H9 (cell line): ENCODE results near the gene BACH2. TPM values are rescaled to one million over a fixed set of nuclear protein-coding genes. Genes with fewer than 3 reads are reported as not detected.

Experiments used
- DNase-seq: peaks from one replicate; pipeline ENCODE4 v3.0.0-alpha.2; 2017
- H2AFZ ChIP-seq: one replicate; pipeline ENCODE4 v1.6.1; 2013; ENCODE audit warnings: mild to moderate bottlenecking, low read length, control low read depth, moderate library complexity
- H2AK5ac ChIP-seq: 2 replicates; pipeline ENCODE4 v1.6.1; 2013; ENCODE audit warnings: low read length, control low read depth, mixed read lengths; ENCODE audit not compliant: insufficient read length
- H2BK120ac ChIP-seq: one replicate; pipeline ENCODE4 v1.6.1; 2013; ENCODE audit warnings: low read depth, mild to moderate bottlenecking, low read length, control low read depth, inconsistent platforms; ENCODE audit not compliant: poor library complexity, severe bottlenecking
- H2BK12ac ChIP-seq: 2 replicates; pipeline ENCODE4 v1.6.1; 2013; ENCODE audit warnings: low read length, control low read depth, mixed read lengths, low read depth; ENCODE audit not compliant: insufficient read length
- H2BK15ac ChIP-seq: 2 replicates; pipeline ENCODE4 v1.6.1; 2013; ENCODE audit warnings: low read depth, low read length, control low read depth
- H2BK20ac ChIP-seq: one replicate; pipeline ENCODE4 v1.6.1; 2013; ENCODE audit warnings: low read depth, mild to moderate bottlenecking, low read length, control low read depth, inconsistent platforms; ENCODE audit not compliant: poor library complexity, severe bottlenecking
- H2BK5ac ChIP-seq: 2 replicates; pipeline ENCODE4 v1.6.1; 2013; ENCODE audit warnings: low read length, control low read depth, mixed read lengths; ENCODE audit not compliant: insufficient read length
- H3K14ac ChIP-seq: 2 replicates; pipeline ENCODE4 v1.6.1; 2013; ENCODE audit warnings: low read length, control low read depth; ENCODE audit not compliant: insufficient read depth
- H3K18ac ChIP-seq: 2 replicates; pipeline ENCODE4 v1.6.1; 2013; ENCODE audit warnings: low read depth, mild to moderate bottlenecking, mixed read lengths, low read length, control low read depth; ENCODE audit not compliant: insufficient read length
- H3K23ac ChIP-seq: 2 replicates; pipeline ENCODE4 v1.6.1; 2013; ENCODE audit warnings: low read length, control low read depth, mixed read lengths, low read depth; ENCODE audit not compliant: insufficient read length
- H3K23me2 ChIP-seq: 2 replicates; pipeline ENCODE4 v1.6.1; 2013; ENCODE audit warnings: low read depth, mild to moderate bottlenecking, mixed read lengths, low read length, control low read depth; ENCODE audit not compliant: insufficient read length, poor library complexity, severe bottlenecking
- H3K27ac ChIP-seq: 2 replicates; pipeline ENCODE4 v1.5.1; 2013; ENCODE audit warnings: low read length, control low read depth, mixed read lengths, low read depth; ENCODE audit not compliant: insufficient read length
- H3K27me3 ChIP-seq: 2 replicates; pipeline ENCODE4 v1.6.1; 2013; ENCODE audit warnings: low read length, control low read depth, inconsistent platforms; ENCODE audit not compliant: insufficient read depth
- H3K4ac ChIP-seq: 2 replicates; pipeline ENCODE4 v1.6.1; 2013; ENCODE audit warnings: low read depth, mild to moderate bottlenecking, control low read depth, inconsistent platforms, low read length, moderate library complexity
- H3K4me1 ChIP-seq: 2 replicates; pipeline ENCODE4 v1.6.1; 2013; ENCODE audit warnings: low read length, control low read depth, inconsistent platforms; ENCODE audit not compliant: insufficient read depth
- H3K4me2 ChIP-seq: 2 replicates; pipeline ENCODE4 v1.6.1; 2013; ENCODE audit warnings: low read length, control low read depth, mixed read lengths; ENCODE audit not compliant: insufficient read length, insufficient read depth
- H3K56ac ChIP-seq: 2 replicates; pipeline ENCODE4 v1.6.1; 2013; ENCODE audit warnings: low read depth, mild to moderate bottlenecking, mixed read lengths, low read length, control low read depth; ENCODE audit not compliant: insufficient read length
- H3K79me1 ChIP-seq: 2 replicates; pipeline ENCODE4 v1.6.1; 2013; ENCODE audit warnings: low read depth, mild to moderate bottlenecking, moderate library complexity, low read length, control low read depth, inconsistent platforms; ENCODE audit not compliant: insufficient read depth, poor library complexity, severe bottlenecking
- H3K79me2 ChIP-seq: 2 replicates; pipeline ENCODE4 v1.6.1; 2013; ENCODE audit warnings: low read length, control low read depth, inconsistent platforms; ENCODE audit not compliant: insufficient read depth
- H3K9ac ChIP-seq: 2 replicates; pipeline ENCODE4 v1.6.1; 2013; ENCODE audit warnings: low read length, control low read depth, mixed read lengths; ENCODE audit not compliant: insufficient read length; ENCODE audit errors: extremely low read depth
- H3K9me3 ChIP-seq: one replicate; pipeline ENCODE4 v1.6.1; 2013; ENCODE audit warnings: low read depth, low read length, inconsistent platforms; ENCODE audit not compliant: control insufficient read depth
- H3T11ph ChIP-seq: one replicate; pipeline ENCODE4 v1.6.1; 2013; ENCODE audit warnings: mild to moderate bottlenecking, low read length, control low read depth, inconsistent platforms
- H4K20me1 ChIP-seq: one replicate; pipeline ENCODE4 v1.6.1; 2013; ENCODE audit not compliant: control insufficient read depth, insufficient read length, insufficient read depth
- H4K5ac ChIP-seq: 2 replicates; pipeline ENCODE4 v1.6.1; 2013; ENCODE audit warnings: low read depth, mild to moderate bottlenecking, mixed read lengths, low read length, control low read depth; ENCODE audit not compliant: insufficient read length
- H4K8ac ChIP-seq: replicated peaks from 2 replicates; pipeline ENCODE4 v1.6.1; 2013; ENCODE audit warnings: low read length, control low read depth, mixed read lengths, low read depth; ENCODE audit not compliant: insufficient read length
- H4K91ac ChIP-seq: 2 replicates; pipeline ENCODE4 v1.6.1; 2013; ENCODE audit warnings: low read depth, mild to moderate bottlenecking, moderate library complexity, mixed read lengths, low read length, control low read depth; ENCODE audit not compliant: insufficient read length
- H3K27ac Mint-ChIP-seq, 3 experiments: 2 replicates in 2 of 3; 3 replicates in 1 of 3; pipeline ENCODE4 v1.8.0; 2020 to 2021; ENCODE audit warnings: mixed read lengths in 3 of 3, mild to moderate bottlenecking in 1 of 3, moderate library complexity in 1 of 3
- H3K27me3 Mint-ChIP-seq: 2 replicates; pipeline ENCODE4 v1.8.0; 2021; ENCODE audit warnings: low read depth, mild to moderate bottlenecking, moderate library complexity, mixed read lengths
- H3K36me3 Mint-ChIP-seq, 3 experiments: 2 replicates in 2 of 3; 3 replicates in 1 of 3; pipeline ENCODE4 v1.8.0; 2020 to 2021; ENCODE audit warnings: low read depth in 3 of 3, mixed read lengths in 3 of 3; ENCODE audit not compliant: insufficient read depth in 1 of 3
- H3K4me1 Mint-ChIP-seq, 2 experiments: 2 replicates each; pipeline ENCODE4 v1.8.0; 2020; ENCODE audit warnings: mixed read lengths in 2 of 2
- H3K4me3 Mint-ChIP-seq, 2 experiments: 2 replicates in 1 of 2; 3 replicates in 1 of 2; pipeline ENCODE4 v1.8.0; 2020 to 2021; ENCODE audit warnings: mild to moderate bottlenecking in 2 of 2, mixed read lengths in 2 of 2, moderate library complexity in 1 of 2
- H3K9me3 Mint-ChIP-seq, 2 experiments: 2 replicates in 1 of 2; 3 replicates in 1 of 2; pipeline ENCODE4 v1.8.0; 2020; ENCODE audit warnings: mild to moderate bottlenecking in 2 of 2, mixed read lengths in 2 of 2, moderate library complexity in 1 of 2
- CTCF ChIP-seq: fragments of 200-600 bp; sonication (generic); conservative IDR thresholded peaks from 3 replicates; pipeline ENCODE4 v1.8.0; 2021; ENCODE audit warnings: antibody characterized with exemption, mild to moderate bottlenecking
- WGBS: extraction: QIAGEN DNeasy Blood & Tissue Kit; methylation state at CpG from one replicate; pipeline ENCODE4 v1.1.7; 2013; ENCODE audit warnings: missing lambda C conversion rate, low lambda C conversion rate, mixed read lengths; ENCODE audit not compliant: insufficient read length; ENCODE audit errors: extremely low coverage; 5-methylcytosine and 5-hydroxymethylcytosine counted together
- total RNA-seq: library from RNA; stranded (reverse); gene quantifications from 2 replicates; pipeline ENCODE4 v1.2.1, GENCODE V29; 2021

Gene BACH2
- total RNA-seq, 1 experiment from 2014 or later: 2.0 TPM

DNA sequence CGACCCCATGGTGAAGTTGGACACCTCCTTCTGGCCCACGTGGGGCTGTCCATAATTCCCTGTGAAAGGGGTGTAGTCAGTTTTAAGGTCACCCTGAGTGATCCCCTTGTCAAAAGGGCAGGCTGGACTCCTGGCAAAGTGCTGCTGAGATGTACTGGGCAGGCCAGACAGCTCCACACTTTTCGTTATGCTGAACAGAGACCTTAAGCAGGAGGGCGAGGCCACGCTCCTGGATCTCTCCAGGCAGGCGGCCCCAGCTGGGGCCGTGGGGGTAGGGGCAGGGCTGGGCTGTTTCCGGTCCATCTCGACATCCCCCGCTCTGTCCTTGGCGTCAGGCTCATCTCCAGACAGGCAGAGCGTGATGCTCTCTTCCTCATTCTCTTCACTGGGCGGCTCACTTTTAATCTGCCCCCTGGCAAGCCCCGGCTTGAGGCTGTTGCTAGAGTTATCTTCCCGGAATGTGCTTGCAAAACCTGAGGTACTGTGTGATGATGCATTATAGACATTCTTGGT, 345.7 kb downstream of the BACH2 start:
- TF ChIP-seq CTCF: no peak
- H3K9me3 Mint-ChIP-seq: no peaks in the 10 kb centered on the region
- no peak for DNase-seq
- no peak overlapping the region for H2AFZ ChIP-seq
- no peaks in the 10 kb centered on the region for H3K36me3 Mint-ChIP-seq
- no peak overlapping the region for H4K91ac ChIP-seq
- no peaks in the 10 kb centered on the region for H3K23me2 ChIP-seq
- H2AK5ac ChIP-seq: no peak overlapping the region
- no peak overlapping the region for H2BK120ac ChIP-seq
- no peak overlapping the region for H3K9ac ChIP-seq
- no peak overlapping the region for H3K18ac ChIP-seq
- no peak overlapping the region for H2BK5ac ChIP-seq
- H3T11ph ChIP-seq: no peak overlapping the region
- H3K56ac ChIP-seq: no peak overlapping the region
- H3K4ac ChIP-seq: no peak overlapping the region
- no peak overlapping the region for H3K4me2 ChIP-seq
- no peak overlapping the region for H4K5ac ChIP-seq
- H2BK15ac ChIP-seq: no peak overlapping the region
- no peaks in the 10 kb centered on the region for H3K9me3 ChIP-seq
- H3K27me3 Mint-ChIP-seq: no peaks in the 10 kb centered on the region; the same call in none of the 2 replicates
- no peak overlapping the region for H2BK20ac ChIP-seq
- H3K27ac Mint-ChIP-seq: no peak overlapping the region
- no peak overlapping the region for H4K8ac ChIP-seq
- H3K79me2 ChIP-seq: no peaks in the 10 kb centered on the region
- H2BK12ac ChIP-seq: no peak overlapping the region
- no peaks in the 10 kb centered on the region for H3K79me1 ChIP-seq
- no peaks in the 10 kb centered on the region for H3K4me1 ChIP-seq
- H3K27ac ChIP-seq: no peak overlapping the region
- H3K4me3 Mint-ChIP-seq: no peak overlapping the region
- no CpG with 5 or more reads among the region's 15 CpGs for WGBS
- peaks cover 0 to 4% of the 10 kb centered on the region in 2 experiments; a peak in 3 of 4 replicates for H3K4me1 Mint-ChIP-seq
- no peak overlapping the region for H3K14ac ChIP-seq
- H3K27me3 ChIP-seq: no peaks in the 10 kb centered on the region
- H3K23ac ChIP-seq: no peak overlapping the region
- no peaks in the 10 kb centered on the region for H4K20me1 ChIP-seq
